Occipital lobe (tissue), 2 donors: ENCODE results near the gene CEP19. TPM values are rescaled to one million over a fixed set of nuclear protein-coding genes. Genes with fewer than 3 reads are reported as not detected.
"Not testable (repeated sequence)": the region's sequence is repeated elsewhere in the genome, so short reads cannot be mapped to it uniquely, and the experiment has no call there.

Experiments used
- DNase-seq: peaks from one replicate; lab custom pipeline; 2025; lab: John Stamatoyannopoulos, UW
- total RNA-seq: library from RNA; depleted of rRNA; stranded (reverse); fragments of >200 nt; gene quantifications from one replicate; pipeline ENCODE4 v1.2.3, GENCODE V29; 2014

Gene CEP19
- 8.0 TPM for total RNA-seq

GRCh38 chr3:196711838-196712513 lies at the start of gene CEP19, which contains the start of gene PIGX:
CEP19 (minus strand) TSS chr3:196712250; CDS start chr3:196708657, 3,593 bp downstream.
PIGX (plus strand) TSS chr3:196712377.
- DNase-seq = peak; percentile 84

- no peak for DNase-seq
Observed at GRCh38 chr3:196757876-196758739, 46.1 kb upstream of the CEP19 start.

- no peak for DNase-seq
Observed at GRCh38 chr3:196756732-196757131, 44.7 kb upstream of the CEP19 start.

DNA sequence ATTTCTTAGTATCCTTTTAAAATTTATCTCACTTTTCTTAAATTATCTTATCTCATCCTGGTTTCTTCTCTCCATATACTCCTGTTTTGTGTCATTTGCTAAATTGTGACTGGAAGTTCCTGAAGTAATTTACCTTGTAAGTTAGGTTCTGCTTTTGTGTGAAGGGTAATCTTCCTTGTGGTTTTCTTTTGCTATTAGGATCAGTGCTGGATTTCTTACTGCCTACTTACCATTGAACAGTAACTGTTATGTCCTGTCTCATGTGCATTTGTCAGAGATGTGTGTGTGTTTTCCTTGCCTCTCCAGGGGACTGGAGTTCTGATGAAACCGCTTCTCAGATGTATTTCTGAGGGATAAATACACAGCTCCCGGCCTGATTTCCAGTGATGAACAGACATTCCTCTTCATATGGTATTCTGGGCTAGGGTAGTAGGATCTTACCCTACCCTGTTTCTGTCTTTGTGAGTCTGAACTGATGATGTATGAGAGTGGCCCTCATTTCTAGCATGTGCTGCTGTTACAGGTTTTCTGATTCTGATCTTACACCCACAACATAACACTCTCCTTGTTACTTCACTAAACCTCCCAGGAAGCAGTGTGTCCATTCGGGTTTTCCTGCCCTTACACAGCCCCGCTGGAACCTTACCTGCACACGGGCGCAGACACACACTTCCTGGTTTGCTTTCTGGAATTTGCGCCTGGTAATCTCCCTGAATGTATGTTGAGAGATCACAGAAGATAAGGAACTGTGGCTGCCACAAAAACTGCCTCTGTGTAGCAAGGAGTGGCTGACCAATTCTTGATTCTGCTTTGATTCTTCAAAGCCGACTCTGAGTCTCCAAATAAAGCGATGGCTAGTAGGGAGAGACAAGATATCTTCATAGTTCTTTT lies 42.3 kb upstream of the CEP19 start:
- no peak for DNase-seq

DNA sequence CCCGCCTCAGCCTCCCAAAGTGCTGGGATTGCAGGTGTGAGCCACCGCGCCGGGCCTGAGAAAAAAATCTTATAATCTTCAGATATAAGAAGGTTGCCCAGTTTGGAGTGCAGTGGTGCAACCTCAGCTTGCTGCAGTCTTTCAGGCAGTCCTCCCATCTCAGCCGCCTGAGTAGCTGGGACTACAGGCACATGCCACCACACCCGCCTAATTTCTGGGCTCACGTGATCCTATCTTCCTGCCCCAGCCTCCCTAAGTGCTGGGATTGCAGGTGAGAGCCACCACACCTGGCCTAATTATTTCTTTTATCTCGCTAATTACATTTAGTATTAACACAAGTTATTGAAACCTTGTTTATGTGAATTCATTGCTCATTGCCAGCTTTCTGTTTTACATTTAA lies 41.2 kb upstream of the CEP19 start:
- no peak for DNase-seq

GRCh38 chr3:196749125-196749524 lies 37.1 kb upstream of the CEP19 start:
- DNase-seq = no peak

DNA sequence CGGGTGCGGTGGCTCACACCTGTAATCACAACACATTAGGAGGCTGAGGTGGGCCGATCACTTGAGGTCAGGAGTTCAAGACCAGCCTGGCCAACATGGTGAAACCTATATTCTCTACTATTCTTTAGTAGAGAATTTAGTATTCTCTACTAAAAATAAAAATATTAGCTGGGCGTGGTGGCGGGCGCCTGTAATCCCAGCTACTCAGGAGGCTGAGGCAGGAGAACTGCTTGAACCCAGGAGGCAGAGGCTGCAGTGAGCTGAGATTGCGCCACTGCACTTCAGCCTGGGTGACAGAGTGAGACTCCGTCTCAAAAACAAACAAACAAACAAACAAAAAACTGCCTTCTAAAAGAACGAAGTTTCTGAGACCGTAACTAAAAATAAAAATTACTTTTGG lies 31.5 kb upstream of the CEP19 start:
- DNase-seq = not testable (repeated sequence)

GRCh38 chr3:196741249-196741889 lies 29.3 kb upstream of the CEP19 start:
- DNase-seq = no peak

GRCh38 chr3:196740481-196741248 lies 28.6 kb upstream of the CEP19 start:
- DNase-seq = peak; percentile 28

DNA sequence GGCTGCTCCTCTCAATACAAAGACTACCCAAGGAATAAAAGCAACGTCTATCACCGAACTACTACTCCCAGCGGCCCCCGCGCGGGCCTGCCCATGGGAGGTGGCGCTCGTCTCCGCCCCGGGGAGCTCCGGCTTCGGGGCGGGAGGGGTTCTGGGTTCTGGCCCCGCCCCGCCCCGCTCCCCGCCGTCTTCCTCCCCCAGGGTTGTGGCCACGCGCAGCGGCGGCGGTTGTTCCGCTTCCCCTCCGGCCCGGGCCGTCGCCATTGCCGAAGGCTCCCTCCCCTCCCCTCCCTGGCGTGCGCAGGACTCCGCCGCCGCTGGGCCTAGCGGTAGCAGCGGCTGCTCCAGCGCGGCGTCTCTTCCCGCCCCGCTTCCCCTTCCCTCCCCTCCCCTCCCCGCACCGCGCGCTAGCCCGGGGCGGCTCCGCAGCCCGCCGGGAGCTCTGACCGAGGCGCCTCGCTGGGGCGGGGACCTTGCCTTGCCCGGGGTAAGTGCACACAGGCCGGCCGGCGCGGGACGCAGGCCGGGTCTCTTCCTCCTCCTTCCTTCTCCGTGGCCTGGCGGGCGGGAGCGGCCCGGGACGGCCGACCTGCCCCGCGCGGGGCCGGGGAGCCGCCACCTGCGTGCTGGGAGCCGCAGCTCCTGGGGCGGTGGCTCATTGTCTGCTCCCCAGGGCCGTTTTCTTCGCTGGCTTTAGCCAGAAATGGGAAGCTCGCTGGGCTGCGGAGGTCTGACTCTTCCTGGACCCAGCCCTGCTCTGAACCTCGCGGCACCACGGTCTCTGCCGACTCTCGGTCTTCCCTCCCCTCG lies 27.8 kb upstream of the CEP19 start, which contains the start of gene PAK2:
TSS of gene PAK2 (plus strand) at position 187 of the 810 bp plus-strand sequence. CDS start 42,790 bp downstream, outside the sequence.
- peak; percentile 93 for DNase-seq

GRCh38 chr3:196737655-196738054 lies 25.6 kb upstream of the CEP19 start:
- DNase-seq = no peak

DNA sequence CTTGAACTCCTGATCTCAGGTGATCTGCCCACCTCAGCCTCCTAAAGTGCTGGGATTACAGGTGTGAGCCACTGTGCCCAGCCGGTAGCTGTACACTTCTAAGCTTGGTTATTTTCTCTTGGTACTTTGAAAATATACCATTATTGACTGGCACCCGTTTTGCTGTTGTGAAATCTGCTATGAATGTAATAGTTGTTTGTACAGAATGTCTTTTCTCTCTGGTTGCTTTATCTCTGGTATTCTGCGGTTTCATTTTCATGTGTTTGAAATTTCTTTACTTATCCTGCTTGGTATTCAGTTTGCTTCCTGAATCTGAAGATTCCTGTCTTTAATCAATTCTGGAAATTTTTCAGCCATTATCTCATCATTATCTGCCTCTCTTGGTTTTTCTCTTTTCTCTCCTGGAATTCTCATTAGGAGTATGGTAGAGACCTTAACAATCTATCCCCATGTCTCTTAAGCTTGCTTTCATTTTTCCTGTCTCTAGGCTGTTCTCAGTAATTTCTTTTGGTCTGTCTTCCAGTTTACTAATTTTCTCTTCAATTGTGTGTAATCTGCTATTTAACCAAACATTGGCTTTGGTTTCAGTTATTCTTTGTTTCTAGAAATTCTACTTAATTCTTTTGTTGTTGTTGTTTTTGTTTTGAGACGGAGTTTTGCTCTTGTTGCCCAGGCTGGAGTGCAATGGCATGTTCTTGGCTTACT lies 24.8 kb upstream of the CEP19 start:
- no peak for DNase-seq

DNA sequence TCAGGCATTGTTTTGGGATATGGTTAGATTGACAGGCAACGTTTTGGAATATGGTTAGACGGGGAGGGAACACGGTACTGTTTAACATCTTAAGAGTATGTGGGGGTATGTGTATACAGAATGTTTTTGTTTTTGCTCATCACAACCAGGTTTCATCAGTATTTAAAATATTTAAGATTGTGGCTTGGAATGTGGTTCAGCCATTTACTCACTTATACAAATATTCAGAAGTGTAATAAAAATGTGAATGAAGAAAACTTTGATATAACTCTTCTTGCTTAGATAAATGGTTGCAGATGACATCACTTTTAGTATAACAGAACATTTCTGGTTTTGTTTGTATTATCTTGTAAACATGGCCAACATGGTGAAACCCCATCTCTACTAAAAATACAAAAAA lies 23.7 kb upstream of the CEP19 start:
- DNase-seq = no peak

DNA sequence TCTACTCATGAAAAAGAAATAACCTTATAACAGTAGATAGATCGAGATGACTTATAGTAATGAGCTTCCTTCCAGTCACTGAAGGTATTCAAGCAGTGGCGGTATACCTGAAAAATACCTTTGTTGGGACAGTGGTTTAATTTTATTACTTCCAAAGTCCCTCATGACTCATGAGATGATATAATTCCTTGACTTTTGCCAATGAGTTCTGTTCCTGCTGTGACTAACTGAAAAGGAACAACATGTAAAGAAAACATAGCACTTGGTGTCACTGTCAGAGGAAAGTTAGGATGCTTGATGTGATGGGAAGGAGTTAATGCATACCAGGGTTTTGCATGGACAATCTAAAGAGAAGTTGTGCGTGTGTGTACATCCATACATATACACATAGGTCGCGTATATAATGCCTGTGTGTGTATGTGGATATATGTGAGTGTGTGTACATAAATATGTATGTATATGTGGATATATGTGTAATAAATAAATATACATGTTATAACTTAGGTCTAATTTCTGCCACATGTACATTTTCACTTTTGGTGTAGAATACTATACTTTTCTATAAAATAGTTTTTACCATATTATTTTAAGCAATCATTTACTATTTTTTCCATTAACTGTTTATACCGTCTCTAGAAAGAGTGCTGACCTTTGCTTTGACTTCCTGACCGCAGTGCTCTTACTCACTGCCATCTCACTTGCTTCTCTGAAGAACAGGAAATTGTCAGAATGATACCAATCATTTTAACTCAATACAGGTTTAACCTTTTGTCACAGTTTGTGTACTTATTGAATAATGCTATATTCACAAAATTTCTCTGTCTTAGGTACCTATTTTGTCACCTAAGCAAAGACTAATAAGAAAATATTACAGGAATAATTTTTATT lies 15.0 kb upstream of the CEP19 start:
- DNase-seq = no peak

DNA sequence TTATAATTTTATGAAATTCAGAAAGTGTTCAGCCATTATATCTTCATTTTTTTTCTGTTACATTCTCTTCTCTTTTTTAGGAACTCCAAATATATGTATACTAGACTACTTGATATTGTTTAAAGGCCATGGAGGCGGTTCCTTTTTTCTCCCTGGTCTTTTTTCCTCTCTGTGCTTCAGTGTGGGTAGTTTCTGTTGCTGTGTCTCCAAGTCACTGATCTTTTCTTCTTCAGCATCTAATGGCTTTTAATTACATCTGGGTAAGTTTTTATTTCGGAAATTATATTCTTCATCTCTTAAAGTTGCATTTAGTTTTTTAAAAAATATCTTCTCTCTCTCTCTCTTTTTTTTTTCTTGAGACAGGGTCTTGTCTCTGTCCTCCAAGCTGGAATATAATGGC lies 9.0 kb upstream of the CEP19 start:
- no peak for DNase-seq

DNA sequence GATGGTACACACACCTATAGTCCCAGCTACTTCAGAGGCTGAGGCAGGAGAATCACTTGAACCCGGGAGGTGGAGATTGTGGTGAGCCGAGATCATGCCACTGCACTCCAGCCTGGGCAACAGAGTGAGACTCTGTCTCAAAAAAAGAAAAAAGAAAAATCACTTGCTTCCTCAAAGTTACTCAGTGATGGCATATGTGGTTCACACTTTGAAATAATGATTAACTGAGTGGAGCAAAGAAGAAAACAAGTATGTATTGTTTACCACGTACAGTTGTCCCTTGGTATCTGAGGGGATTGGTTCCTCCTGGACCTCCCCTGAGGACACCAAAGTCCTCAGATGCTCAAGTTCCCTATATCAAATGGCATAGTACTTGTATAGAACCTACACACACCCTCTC lies 5.1 kb upstream of the CEP19 start:
- DNase-seq = not testable (repeated sequence)

DNA sequence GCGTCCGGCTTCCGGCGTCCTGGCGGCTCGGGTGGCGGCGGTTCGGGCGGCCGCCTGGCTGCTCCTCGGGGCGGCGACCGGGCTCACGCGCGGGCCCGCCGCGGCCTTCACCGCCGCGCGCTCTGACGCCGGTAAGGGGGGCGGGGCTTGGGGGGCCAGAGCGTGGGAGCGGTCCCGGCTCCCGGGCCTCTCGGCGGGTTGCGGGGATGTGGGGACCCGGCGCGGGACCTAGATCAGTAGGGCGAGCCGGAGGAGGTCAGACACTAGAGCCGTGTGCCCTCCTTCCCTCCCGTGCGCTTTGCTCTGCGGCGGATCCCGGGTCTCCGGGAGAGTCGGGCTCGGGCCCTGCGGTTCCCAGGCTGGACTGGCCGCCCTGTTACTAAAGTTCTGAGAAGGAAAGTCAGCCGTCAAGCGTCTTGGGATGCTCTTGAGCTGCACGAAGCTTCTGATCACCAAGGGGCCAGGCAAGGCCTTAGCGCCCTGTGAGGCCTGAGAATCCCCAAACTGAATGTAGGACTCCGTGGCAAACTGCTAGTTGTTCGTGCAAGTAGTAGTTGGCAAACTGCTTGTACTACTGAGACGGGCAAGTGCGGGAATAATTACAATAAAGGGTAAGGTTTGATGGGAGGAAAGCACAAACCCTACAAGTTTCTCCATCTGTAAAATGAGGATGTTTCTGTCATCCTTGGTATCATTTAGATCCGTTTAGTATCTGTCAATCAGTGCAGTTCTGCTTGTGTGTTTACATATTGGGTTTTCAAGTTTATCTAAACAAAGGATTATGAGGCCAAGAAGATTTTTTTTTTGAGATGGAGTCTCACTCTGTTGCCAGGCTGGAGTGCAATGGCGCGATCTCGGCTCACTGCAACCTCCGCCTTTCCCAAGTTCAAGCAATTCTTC lies 714 bp upstream of the CEP19 start:
- DNase-seq = peak; percentile 80
